NOMO-1 (cell line): Measurements from ENCODE around the gene ANGPTL5.
A peak's percentile ranks its signal among the peaks of the same experiment; 100 is the strongest.
"Not testable (repeated sequence)": the region's sequence is repeated elsewhere in the genome, so short reads cannot be mapped to it uniquely, and the experiment has no call there.

Experiments
- DNase-seq, 2 experiments: peaks; one replicate each; lab custom pipeline; 2025; ENCODE audit not compliant: unreplicated experiment in 2 of 2; lab: John Stamatoyannopoulos, UW

ANGPTL5 gene

GRCh38 chr11:101889767-101890166 lies 26.6 kb downstream of the ANGPTL5 start:
- no peak for DNase-seq

GRCh38 chr11:101885631-101886030 lies 30.7 kb downstream of the ANGPTL5 start:
- no peak for DNase-seq

GRCh38 chr11:101881586-101881985 lies 34.7 kb downstream of the ANGPTL5 start:
- DNase-seq = no peak

- peak in 1 of 2 experiments; percentile 6 for DNase-seq
Measured at GRCh38 chr11:101880222-101880621, 36.1 kb downstream of the ANGPTL5 start.

- DNase-seq = no peak
Measured at GRCh38 chr11:101872171-101872882, 44.0 kb downstream of the ANGPTL5 start.

GRCh38 chr11:101870510-101870909 lies 45.8 kb downstream of the ANGPTL5 start:
- DNase-seq = no peak

- no peak for DNase-seq
Measured at GRCh38 chr11:101867951-101868350, 48.4 kb downstream of the ANGPTL5 start.

GRCh38 chr11:101866619-101867491 lies 49.5 kb downstream of the ANGPTL5 start:
- DNase-seq = no peak

- no peak for DNase-seq
Measured at GRCh38 chr11:101864098-101864497, 52.2 kb downstream of the ANGPTL5 start.

- DNase-seq = no peak
Measured at GRCh38 chr11:101863361-101863760, 53.0 kb downstream of the ANGPTL5 start.

- no peak for DNase-seq
Measured at GRCh38 chr11:101862391-101863233, 53.7 kb downstream of the ANGPTL5 start.

GRCh38 chr11:101860696-101861427 lies 55.5 kb downstream of the ANGPTL5 start:
- peak in 1 of 2 experiments; percentile 43 for DNase-seq

GRCh38 chr11:101852260-101852659 lies 64.1 kb downstream of the ANGPTL5 start:
- not testable (repeated sequence) for DNase-seq

- DNase-seq = no peak
Measured at GRCh38 chr11:101848262-101848661, 68.1 kb downstream of the ANGPTL5 start.

- no peak for DNase-seq
Measured at GRCh38 chr11:101844608-101845007, 71.7 kb downstream of the ANGPTL5 start.

- no peak for DNase-seq
Measured at GRCh38 chr11:101840704-101841103, 75.6 kb downstream of the ANGPTL5 start.
